Activated naive CD4-positive, alpha-beta T cell treated with Interleukin-2 at 50 U/mL for 16 hours (primary cell): ENCODE data around the gene HSP90AB1.

Experiments used
- DNase-seq: peaks from one replicate; pipeline ENCODE4 v3.0.0-alpha.2; 2020

Gene HSP90AB1

GRCh38 chr6:44269921-44270525 lies 23.1 kb downstream of the HSP90AB1 start, which contains the start of gene TMEM151B:
TSS of gene TMEM151B (plus strand) at chr6:44270450. CDS start at chr6:44270743, 293 bp downstream.
- no peak for DNase-seq

GRCh38 chr6:44270526-44271405 lies 23.9 kb downstream of the HSP90AB1 start:
- DNase-seq, result no peak

GRCh38 chr6:44271406-44271723 lies 24.5 kb downstream of the HSP90AB1 start:
- no peak for DNase-seq

- no peak for DNase-seq
Observed at GRCh38 chr6:44271914-44272313, 25.0 kb downstream of the HSP90AB1 start.

DNA sequence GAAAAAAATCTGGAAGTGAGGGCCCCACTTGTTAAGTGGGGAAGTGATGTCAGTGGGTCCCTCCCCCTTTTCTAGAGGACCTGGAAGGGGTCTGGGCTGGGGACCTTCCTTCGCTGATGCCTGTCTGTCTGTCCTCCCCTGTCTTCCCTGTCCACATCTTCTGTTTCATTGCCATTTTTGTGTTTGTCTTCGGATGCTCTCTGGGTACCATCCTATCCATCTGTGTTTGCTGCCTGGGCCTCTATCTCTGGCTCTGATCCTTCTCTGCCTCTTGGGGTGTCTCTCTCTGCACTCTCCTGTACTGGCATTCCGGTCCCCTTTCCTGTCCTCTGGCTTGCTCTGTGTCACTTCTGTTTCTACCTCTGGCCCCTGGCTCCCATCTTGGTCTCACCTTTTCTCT lies 25.6 kb downstream of the HSP90AB1 start:
- DNase-seq, result no peak

- DNase-seq, result no peak
Observed at GRCh38 chr6:44272999-44273566, 26.2 kb downstream of the HSP90AB1 start.

DNA sequence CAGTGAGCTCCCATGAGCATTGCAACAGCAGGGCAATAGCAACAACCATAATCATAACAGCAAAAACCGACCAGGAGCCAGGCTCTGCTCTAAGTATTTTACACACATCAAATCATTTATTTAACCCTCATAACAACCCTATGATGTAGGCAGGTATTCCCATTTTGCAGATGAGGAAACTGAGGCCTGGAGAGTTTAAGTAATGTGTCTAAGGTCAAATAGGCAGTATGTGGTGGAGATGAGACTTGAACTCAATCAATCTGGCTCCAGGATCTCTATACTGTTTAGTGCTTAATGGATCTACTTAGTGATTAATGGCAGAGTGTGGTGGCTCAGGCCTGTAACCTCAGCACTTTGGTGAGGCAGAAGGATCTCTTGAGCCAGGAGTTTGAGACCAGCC lies 26.7 kb downstream of the HSP90AB1 start:
- no peak for DNase-seq

- DNase-seq, result no peak
Observed at GRCh38 chr6:44275271-44275748, 28.4 kb downstream of the HSP90AB1 start.

DNA sequence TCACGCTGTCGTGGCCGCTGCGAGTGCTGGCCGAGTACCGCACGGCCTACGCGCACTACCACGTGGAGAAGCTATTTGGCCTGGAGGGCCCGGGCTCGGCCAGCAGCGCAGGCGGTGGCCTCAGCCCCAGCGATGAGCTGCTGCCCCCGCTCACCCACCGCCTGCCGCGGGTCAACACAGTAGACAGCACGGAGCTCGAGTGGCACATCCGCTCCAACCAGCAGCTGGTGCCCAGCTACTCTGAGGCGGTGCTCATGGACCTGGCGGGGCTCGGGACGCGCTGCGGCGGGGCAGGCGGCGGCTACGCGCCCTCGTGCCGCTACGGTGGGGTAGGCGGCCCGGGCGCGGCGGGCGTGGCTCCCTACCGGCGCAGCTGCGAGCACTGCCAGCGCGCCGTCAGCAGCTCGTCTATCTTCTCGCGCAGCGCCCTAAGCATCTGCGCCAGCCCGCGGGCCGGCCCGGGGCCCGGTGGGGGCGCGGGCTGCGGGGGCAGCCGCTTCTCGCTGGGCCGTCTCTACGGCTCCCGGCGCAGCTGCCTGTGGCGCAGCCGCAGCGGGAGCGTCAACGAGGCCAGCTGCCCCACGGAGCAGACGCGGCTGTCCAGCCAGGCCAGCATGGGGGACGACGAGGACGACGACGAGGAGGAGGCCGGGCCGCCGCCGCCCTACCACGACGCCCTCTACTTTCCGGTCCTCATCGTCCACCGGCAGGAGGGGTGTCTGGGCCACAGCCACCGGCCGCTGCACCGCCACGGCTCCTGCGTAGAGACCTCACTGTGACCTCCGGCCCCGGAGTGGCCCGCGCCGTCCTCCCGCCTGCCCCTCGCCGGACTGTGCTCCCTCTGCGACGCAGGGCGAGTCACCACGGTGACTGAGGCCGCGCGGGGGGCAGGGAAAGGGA lies 29.1 kb downstream of the HSP90AB1 start:
- DNase-seq, result peak; percentile 34

- DNase-seq, result no peak
Observed at GRCh38 chr6:44276667-44277640, 30.1 kb downstream of the HSP90AB1 start.

DNA sequence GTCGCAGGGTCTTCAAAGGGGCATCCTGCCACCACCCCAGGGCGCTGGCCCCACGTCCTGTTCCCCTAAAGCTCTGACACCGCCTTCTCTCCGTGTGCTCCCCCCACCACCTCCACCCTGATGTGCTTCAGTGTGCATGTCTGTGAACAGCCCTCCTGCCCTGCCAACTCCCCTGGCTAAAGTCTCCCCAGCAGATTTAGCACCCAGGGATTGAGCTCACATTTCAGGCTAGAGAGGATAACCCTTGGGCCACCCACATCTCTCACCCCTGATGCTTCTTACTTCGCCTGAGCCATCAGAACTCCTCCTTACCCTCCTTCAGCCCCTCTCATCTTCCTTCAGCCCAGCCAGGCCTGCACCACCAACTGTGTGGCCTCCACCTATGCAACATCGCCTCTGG lies 30.9 kb downstream of the HSP90AB1 start:
- DNase-seq, result no peak

- DNase-seq, result no peak
Observed at GRCh38 chr6:44278315-44278714, 31.4 kb downstream of the HSP90AB1 start.

GRCh38 chr6:44278774-44279697 lies 32.1 kb downstream of the HSP90AB1 start:
- DNase-seq, result no peak

DNA sequence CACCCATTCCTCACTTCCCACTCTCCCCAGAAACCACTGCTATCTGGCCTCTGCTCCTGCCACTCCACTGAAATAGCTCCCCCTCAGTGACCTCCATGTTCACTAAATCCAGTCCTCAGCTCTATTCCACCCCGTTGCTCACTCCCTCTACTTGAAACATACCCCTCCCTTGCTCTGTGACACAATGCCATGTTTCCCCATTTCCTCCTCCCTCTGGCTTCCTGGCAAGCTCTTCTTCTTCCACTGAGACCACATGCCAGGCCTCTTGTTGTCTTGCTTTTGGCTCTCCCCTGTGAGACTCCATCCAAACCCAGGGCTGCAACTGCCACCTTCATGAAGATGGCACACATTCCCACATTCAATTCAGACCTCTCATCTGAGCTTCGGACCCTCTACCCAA lies 37.2 kb downstream of the HSP90AB1 start:
- no peak for DNase-seq

- no peak for DNase-seq
Observed at GRCh38 chr6:44284867-44285266, 38.0 kb downstream of the HSP90AB1 start.

GRCh38 chr6:44285552-44286284 lies 38.8 kb downstream of the HSP90AB1 start:
- DNase-seq, result no peak

DNA sequence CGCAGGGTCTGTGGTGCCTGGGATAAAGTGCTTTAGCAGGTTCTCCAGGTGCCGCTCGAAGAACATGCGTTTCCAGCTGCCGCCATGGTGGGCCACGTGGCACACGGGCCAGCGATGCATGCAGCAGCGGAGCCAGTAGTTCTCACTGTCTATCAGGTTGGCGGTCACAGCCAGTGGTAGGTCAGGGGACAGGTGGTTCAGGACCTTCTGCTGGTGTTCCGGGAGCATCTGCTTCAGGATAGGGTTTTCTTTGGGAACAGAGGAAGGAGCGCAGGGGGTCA lies 39.3 kb downstream of the HSP90AB1 start:
- DNase-seq, result no peak

DNA sequence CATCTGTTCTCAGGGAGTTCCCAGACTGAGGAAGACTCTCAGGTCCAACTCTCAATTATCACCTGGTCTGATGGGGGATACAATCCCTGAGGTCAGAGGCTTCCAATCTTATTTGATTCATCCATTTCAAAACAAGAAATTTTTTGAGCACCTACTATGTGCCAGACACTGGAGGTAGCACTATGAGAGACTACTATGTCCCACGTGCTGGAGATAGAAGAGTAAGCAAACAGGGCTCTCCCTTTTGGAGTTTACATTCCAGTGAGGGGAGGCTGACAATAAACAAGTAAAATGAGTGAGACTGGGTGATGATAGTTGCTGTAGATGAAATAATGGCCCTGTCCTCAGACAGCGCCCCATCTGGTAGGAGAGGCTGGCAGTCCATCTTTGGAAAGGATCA lies 39.8 kb downstream of the HSP90AB1 start:
- DNase-seq, result no peak

DNA sequence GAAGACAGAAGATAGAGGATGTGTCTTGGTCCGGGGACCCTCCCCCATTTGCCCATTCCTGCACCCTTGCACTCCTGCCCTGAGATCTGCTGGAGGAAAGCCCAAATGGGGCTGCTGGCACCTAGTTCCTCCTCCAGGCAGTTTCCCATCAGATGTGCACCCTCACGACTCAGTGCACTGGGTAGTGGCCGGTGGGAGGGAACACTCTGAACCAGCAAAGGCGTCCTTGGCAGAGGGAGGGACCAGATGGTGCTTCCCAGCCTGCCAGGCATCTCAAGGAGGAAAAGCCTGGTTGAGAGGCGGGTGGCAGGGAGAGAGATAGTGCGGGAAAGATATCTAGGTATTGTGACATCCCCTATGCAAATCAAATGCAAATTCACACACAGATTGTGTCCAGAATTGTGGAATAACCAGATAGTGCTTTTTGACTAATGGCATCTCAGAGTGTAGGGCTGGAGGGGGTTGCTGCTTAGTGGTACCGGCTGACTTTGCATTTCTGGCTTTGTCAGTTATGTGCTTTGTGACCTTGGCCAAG lies 42.9 kb downstream of the HSP90AB1 start:
- no peak for DNase-seq

DNA sequence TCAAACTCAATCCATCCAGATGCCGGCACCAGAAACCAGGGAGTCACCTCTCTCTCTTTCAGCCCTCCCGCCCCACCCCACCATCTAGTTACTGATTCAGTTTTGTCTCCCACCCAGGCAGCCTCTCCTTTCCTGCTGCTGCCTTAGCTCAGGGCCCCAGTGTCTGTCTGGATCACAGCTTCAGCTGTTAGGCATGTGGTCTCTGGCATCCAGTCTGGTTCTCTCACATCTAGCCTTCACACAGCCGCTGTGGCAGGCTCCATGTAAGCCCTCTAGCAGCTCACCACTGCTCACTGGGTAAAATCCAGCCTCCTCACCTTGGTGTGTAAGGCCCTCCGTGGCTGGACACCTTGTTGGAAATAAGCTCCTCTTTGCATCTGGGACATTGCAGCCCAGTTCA lies 44.9 kb downstream of the HSP90AB1 start:
- no peak for DNase-seq
